ENCODE measurements around the gene IL4R.
"Not testable (repeated sequence)": the region's sequence is repeated elsewhere in the genome, so short reads cannot be mapped to it uniquely, and the experiment has no call there.

IL4R gene

DNA sequence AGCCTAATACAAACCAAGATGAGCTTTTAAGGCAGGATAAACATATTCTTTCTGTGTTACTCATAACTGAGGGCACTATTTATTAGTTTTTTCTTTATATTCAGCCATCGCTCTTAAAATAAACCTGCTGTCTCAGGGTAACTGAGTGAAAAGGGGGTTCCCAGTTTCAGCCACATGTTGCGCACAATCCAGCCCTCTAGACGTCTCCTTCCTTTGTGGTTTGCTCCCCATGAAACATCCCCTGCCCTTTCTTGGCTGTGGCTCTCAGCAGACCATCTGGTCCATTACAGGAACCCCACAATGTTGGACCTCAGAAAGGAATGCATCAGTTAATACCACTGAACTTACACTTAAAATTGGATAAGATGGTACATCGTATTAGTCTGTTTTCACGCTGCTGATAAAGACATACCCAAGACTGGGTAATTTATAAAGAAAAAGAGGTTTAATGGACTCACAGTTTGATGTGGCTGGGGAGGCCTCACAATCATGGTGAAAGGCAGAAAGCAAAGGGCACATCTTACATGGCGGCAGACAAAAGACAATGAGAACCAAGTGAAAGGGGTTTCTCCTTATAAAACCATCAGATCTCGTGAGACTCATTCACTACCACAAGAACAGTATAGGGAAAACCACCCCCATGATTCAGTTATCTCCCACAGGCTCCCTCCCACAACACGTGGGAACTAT, 75.6 kb downstream of the IL4R start:
- H3K27ac ChIP-seq: no peak overlapping the region
- DNase-seq (ENCODE audit: low spot score): no peak
- no peak overlapping the region for H3K4me3 ChIP-seq
- TF ChIP-seq, protein P1, sequence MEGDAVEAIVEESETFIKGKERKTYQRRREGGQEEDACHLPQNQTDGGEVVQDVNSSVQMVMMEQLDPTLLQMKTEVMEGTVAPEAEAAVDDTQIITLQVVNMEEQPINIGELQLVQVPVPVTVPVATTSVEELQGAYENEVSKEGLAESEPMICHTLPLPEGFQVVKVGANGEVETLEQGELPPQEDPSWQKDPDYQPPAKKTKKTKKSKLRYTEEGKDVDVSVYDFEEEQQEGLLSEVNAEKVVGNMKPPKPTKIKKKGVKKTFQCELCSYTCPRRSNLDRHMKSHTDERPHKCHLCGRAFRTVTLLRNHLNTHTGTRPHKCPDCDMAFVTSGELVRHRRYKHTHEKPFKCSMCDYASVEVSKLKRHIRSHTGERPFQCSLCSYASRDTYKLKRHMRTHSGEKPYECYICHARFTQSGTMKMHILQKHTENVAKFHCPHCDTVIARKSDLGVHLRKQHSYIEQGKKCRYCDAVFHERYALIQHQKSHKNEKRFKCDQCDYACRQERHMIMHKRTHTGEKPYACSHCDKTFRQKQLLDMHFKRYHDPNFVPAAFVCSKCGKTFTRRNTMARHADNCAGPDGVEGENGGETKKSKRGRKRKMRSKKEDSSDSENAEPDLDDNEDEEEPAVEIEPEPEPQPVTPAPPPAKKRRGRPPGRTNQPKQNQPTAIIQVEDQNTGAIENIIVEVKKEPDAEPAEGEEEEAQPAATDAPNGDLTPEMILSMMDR (IDR thresholded peaks at IDR 0.05): no peak

DNA sequence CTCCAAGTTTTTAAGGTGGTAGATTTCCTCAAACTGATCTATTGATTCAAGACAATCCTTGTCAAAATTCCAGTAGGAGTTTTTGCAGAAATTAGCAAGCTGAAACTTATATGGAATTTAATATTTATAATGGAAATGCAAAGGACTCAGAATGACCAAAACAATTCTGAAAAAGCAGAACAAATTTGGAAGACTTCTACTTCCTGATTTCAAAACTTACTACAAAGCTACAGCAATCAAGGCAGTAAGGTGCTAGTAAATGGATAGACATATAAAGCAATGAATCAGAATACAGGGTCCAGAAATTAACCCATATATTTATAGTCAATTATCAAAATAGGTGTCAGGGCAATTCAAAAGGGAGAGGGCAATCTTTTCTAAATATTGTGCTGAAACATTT, 76.4 kb downstream of the IL4R start:
- no peak overlapping the region for H3K4me3 ChIP-seq
- no peak for DNase-seq (ENCODE audit: low spot score)
- no peak overlapping the region for H3K27ac ChIP-seq
- TF ChIP-seq, protein P1 (IDR thresholded peaks at IDR 0.05): no peak

DNA sequence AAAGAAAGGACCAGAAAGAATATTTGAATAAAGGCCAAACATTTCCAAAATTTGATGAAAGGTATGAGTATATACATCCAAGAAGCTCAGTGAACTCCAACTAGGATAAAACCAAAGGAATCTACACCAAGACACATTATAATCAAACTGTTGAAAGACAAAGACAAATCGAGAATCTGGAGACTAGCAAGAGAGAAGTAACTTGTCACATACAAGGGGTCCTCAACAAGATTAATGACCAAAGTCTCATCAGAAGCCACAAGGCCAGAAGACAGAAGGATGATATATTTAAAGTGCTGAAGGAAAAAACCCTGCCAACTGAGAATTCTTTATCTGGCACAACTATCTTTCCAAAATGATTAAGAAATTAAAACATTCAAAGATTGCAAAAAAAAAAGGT, 78.9 kb downstream of the IL4R start:
- Histone ChIP-seq H3K4me3 (no peak overlapping the region), H3K27ac (no peak overlapping the region)
- no peak for DNase-seq (ENCODE audit: low spot score)
- TF ChIP-seq, protein P1 (IDR thresholded peaks at IDR 0.05): no peak

DNA sequence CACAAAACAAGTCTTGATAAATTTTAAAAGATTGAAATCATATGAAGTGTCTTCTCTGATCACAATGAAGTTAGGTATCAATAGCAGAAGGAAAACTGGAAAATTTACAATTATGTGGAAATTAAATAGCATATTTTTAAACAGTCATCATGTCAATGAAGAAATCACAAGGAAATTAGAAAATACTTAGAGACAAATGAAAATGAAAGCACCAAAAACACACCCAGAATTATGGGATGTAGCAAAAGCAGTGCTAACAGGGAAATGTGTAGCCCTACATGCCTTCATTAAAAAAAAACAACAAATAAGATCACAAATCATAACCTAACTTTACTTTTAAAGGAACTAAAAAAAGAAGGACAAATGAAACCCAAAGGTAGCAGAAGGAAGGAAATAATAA, 80.7 kb downstream of the IL4R start:
- no peak overlapping the region for H3K27ac ChIP-seq
- no peak overlapping the region for H3K4me3 ChIP-seq
- DNase-seq (ENCODE audit: low spot score): no peak
- TF ChIP-seq, protein P1 (IDR thresholded peaks at IDR 0.05): no peak

DNA sequence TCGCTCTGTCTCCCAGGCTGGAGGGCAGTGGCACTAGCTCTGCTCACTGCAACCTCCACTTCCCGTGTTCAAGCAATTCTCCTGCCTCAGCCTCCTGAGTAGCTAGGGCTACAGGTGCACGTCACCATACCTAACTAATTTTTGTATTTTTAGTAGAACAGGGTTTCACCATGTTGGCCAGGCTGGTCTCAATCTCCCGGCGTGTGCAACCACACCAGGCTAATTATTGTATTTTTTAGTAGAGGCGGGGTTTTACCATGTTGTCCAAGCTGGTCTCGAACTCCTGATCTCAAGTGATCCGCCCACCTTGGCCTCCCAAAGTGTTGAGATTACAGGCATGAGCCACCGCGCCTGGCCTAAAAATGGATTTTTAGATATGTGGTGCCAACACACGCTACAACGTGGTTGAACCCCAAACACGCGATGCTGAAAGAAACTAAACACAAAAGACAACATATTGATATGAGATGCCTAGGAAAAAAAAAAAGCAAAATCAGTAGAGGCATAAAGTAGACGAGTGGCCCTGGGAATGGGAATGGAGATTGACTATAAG, 84.6 kb downstream of the IL4R start:
- not testable (repeated sequence) for H3K27ac ChIP-seq, H3K4me3 ChIP-seq
- DNase-seq (ENCODE audit: low spot score): peak; percentile 35

DNA sequence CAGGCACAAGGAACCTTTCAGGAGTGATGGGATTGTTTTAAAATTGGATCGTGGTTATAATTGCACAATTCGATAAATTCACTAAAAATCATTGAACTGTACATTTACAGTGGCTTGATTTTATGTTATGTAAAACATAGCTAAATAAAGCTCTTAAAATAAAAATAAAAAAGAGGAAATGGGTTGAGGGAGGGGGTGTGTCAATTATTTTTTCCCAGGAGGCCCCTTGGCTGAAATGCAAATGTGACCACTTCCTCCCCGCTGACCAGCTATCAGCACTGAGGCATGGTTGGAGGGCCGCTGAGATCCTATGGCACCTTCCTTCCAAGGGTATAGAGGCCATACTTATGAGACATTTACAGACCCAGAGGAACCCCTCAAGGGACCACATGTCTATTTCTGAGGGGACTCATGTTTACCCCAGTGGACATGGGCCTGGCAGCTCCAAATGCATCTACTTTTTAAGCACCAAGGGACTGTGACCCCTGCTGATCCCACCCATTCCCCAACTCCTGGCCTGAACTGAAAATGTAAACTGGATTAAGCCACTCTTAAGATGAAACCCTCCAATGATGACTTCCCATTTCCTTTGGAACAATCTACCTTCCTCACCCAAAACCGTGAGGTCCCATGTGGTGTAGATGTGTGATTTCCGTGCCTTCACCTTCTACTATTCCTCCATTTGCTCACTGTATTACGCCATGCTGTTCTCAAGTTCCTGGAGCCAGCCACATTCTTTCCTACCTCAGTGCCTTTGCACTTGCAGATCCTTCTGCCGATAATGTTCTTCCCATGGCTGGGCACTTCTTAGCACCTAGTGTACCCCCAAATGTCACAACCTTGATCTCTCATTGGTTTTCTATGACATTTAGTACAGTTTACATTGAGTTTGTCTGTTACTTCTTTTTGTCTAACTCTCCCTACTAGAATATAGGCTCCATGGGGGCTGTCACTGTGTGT, 85.4 kb downstream of the IL4R start:
- H3K4me3 ChIP-seq: no peak overlapping the region
- peak; percentile 16 for DNase-seq (ENCODE audit: low spot score)
- TF ChIP-seq, protein P1 (IDR thresholded peaks at IDR 0.05): no peak
- H3K27ac ChIP-seq: no peak overlapping the region

DNA sequence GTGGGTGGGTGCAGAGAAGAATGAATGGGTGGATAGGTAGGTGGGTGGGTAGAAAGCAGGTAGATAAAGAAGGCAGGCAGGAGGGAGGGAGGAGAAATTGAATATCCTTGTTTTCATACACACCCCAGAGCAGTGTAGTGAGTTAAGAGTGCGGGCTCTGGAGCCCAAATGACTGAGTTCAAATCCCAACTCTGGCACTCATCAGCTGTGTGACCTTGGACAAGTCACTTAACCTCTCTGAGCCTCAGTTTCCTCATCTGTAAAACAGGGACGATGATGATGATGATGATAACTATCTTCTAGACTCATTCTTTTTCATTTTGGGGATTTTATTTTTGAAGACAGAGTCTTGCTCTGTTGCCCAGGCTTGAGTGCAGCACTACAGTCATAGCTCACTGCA, 86.2 kb downstream of the IL4R start:
- no peak for DNase-seq (ENCODE audit: low spot score)
- Histone ChIP-seq H3K4me3 (no peak overlapping the region), H3K27ac (no peak overlapping the region)
- TF ChIP-seq, protein P1 (IDR thresholded peaks at IDR 0.05): no peak

Data from coronary artery (tissue), 2 donors.